Fibroblast of skin of right quadriceps (primary cell): ENCODE data around the gene CBX5.
A peak's percentile ranks its signal among the peaks of the same experiment; 100 is the strongest.
"Not testable (repeated sequence)": the region's sequence is repeated elsewhere in the genome, so short reads cannot be mapped to it uniquely, and the experiment has no call there.

Source experiments
- DNase-seq: peaks from one replicate; pipeline ENCODE4 v3.0.0-alpha.2; 2013

The CBX5 gene

GRCh38 chr12:54279632-54280467 is at the start of gene CBX5:
CBX5 (minus strand) TSS chr12:54280122; CDS start chr12:54257650, 22,472 bp downstream.
- peak; percentile 100 for DNase-seq

- DNase-seq: no peak
Observed at GRCh38 chr12:54328595-54329337, 48.8 kb upstream of the CBX5 start.

- peak; percentile 25 for DNase-seq
Observed at GRCh38 chr12:54325442-54326109, 45.7 kb upstream of the CBX5 start.

GRCh38 chr12:54324617-54325441 is 44.9 kb upstream of the CBX5 start, which contains the start of gene COPZ1:
COPZ1 (plus strand) TSS chr12:54325131; CDS start chr12:54325164, 33 bp downstream.
- DNase-seq: peak; percentile 100

- no peak for DNase-seq
Observed at GRCh38 chr12:54321363-54321762, 41.4 kb upstream of the CBX5 start.

GRCh38 chr12:54312309-54312708 is 32.4 kb upstream of the CBX5 start:
- not testable (repeated sequence) for DNase-seq

- DNase-seq: no peak
Observed at GRCh38 chr12:54311051-54311450, 31.1 kb upstream of the CBX5 start.

DNA sequence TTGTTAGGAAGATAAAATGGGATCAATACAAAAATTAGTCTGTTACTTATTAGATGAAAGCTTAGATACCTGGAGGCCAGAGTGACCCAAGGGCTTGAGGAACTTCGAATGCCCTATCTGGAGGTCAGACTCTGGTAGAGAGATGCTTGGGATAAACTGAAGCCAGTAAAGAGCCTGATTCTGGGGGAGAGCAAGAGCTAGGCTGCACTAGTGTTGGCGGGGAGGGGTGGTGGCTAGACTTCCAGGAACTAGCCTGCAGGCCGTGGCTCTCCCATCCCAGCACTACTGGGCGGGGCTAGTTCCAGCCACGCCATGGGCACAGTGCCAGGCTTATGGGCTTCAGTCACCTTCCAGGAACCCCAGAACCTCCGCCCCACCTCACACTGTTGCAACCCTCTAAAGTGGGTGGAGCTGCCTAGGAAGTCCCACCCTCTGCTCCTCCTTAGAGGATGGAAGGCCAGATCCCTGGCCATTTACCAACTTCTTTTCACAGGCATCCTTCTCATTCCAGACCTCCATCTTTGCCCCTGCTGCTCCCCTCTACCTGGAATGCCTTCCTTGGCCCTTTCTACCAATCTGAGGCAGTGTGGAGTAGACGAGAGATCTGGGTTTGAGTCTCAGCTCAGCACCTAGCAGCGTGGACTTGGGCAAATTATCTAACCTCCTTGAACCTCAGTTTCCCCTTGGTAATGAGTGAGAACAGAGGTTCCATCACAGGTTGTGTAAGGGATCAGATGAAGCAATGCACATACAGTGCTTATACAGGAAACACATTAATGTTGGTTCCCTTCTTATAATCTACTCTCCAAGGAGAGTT is 27.2 kb upstream of the CBX5 start:
- peak; percentile 59 for DNase-seq

DNA sequence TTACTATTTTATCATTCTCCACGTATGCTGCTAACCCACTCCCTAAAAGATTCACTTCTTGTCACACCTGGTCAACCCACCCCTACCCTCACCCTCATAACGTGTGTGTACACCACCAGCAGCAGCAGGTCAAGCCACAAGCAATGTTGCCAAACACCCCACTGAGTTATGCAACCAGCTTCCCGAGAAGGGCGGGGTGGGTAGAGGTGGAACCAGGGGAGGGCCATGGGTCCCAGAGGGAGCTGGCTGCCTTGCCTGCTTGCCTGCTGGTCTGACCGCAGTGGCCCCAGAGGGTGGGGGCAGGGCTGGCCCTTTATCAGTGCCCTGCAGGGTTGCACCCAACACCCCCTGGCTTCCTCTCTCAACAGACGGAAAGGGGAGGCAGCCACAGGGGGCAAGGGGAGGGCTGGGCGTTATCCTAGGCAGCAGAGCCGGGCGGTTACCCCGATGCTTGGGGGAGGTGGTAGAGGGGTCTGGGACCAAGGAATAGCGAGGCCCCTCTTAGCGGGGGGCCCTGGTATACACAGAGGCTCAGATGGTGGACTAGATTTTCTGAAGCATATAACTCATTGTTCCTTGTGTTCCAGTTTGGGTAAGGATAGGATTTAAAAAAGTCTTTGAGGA is 24.4 kb upstream of the CBX5 start:
- no peak for DNase-seq

GRCh38 chr12:54303640-54304039 is 23.7 kb upstream of the CBX5 start:
- DNase-seq: no peak

DNA sequence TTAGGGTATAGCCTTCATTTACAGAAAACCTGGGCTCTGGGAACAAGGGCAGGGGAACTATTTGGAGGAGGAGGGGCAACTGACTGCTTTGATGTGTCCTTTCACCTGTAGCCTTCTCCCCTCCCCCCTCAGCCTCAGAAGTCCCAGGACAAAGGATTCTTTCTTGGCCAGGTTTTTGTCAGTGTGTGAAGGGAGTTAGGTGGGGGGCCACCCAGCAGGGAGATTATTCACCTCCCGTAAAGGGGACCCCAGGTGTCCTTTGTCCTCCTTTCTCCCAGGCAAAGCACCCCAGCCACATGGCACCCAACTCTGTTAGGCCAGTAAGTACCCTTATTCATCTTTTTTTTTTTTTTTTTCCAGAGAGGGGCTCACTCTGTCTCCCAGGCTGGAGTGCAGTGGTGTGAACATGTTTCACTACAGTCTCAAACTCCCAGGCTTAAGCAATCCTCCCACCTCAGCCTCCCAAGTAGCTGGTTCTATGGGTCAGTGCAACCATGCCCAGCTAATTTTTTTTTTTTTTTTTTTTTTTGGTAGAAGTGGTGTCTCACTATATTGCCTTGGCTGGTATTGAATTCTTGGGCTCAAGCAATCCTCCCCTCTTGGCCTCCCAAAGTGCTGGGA is 21.6 kb upstream of the CBX5 start:
- no peak for DNase-seq

DNA sequence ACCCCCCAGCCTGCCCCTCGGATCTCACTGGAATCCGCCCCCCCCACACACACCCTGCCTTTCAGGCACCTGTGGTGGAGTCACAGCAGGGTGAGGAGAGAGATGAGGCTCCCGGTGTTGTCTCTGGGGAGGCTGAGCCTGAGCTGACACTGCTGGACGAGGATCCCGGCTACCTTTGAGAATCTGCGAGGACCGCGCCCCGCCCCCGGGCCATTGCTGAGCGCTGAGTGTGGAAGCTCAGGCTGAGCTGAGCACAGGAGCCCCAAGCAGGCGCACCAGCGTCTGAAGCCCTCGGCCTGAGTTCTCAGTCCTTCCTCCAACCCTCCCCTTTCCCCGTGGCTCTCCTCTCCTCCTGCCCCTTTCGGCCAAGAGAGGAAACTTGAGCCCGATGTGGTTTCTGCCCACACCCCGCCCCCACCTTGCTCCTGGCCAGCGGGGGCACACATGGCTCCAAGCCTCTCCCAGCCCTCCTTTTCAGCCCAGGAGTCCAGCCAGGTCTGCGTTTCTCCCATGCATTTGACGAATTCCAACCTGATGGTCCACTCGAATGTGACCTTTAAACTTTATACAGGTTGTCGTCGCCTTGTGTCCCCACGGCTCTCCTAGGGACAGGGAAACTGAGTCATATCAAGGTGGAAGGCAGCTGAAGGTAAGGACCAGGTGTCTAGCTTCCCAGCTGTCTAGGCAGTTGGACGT is 21.0 kb upstream of the CBX5 start, which contains the start of gene NFE2:
NFE2 (minus strand) TSS at position 284 of the 696 bp plus-strand sequence. CDS start 5,767 bp downstream, outside the sequence.
- DNase-seq: peak; percentile 49

DNA sequence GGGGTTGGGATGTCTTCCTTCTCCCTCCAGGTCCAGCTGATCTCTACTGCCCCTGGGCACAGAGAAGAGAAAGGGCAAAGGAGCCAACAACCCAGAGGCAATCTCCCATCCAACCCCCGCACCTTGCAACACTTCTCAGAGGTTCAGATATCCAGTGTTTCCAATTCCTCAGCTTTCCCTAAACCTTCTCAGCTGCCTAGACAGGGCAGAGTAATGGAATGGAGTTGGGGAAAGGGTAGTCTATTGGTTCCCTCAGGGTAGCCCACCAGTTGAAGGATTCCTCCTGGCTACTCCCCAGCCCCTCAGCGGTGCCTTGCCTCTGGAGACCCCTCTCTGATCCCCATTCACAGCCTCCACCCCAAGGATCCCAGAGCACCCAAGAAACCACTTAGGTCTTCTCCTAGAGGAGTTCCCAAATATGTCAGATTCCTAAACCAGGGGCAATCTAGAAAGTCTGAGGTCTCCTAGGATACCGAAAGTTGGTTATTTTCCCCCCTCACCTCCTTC is 20.4 kb upstream of the CBX5 start:
- no peak for DNase-seq

DNA sequence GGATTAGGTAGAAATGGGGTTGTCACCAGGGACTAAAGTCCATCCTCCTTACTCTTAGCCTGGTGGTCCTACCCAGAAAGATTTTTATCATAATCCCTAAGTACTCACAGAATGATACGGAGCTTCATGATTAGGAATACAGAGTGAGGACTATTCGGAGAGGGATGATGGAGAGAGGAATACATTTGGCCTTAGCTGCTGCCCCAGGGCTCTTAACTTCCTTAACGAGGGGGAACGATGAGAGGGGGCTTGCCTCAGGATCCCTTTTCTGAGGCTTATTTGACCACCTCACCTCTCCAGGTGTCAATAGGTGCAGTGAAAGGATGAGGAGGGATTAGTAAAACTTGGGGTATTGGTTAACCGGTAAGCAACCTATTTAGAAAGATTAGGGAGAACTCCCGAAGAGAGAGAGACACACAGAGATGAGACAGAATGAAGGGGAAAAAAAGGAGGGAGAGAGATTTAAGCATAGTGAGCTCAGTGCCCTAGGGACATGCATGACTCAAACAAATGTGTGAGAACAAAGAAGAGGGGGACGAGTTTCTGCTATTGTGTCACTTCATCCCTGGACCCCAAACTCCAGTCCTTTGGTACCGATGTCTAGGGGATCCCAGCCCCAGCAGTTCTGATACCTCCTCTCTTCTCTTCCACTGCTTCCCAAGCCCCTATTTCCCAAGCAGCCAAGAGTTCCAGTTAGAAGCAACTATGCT is 19.7 kb upstream of the CBX5 start:
- no peak for DNase-seq

GRCh38 chr12:54298904-54299303 is 19.0 kb upstream of the CBX5 start:
- no peak for DNase-seq

- no peak for DNase-seq
Observed at GRCh38 chr12:54296393-54297099, 16.6 kb upstream of the CBX5 start.

DNA sequence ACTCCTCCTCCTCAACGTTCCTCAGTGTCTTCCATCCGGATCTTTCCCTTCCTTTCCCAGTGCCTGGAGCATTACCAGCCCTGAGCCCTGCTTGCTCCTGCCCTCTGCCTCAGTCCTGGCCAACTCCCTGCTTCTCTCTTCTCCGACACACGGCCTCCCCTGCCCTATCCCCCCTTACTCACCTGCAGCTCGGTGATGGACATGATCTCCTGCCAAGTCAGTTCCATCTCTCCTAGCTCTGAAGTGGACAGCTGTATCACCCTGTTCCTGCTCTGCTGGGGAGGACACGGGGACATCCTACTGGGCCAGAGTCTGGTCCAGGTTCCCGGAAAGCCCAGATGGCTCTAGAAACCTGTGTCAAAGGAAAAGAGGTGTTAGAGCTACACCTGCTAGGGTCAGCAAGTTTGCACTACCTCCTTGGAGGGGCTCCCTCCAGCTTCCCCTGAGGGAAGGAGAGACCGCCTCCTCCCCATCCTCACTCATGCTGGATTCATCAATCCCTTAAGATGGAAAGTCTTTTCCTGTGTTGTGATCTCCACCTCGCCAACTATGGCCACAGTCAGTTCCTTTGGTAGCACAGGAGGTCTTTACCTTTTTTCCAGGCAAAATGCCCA is 15.1 kb upstream of the CBX5 start:
- DNase-seq: no peak
